ENCODE data around the gene ITPR3.

The ITPR3 gene

GRCh38 chr6:33670971-33671743, 50.0 kb downstream of the ITPR3 start:
- DNase-seq = no peak

GRCh38 chr6:33671744-33672072, 50.6 kb downstream of the ITPR3 start:
- no peak for DNase-seq

DNA sequence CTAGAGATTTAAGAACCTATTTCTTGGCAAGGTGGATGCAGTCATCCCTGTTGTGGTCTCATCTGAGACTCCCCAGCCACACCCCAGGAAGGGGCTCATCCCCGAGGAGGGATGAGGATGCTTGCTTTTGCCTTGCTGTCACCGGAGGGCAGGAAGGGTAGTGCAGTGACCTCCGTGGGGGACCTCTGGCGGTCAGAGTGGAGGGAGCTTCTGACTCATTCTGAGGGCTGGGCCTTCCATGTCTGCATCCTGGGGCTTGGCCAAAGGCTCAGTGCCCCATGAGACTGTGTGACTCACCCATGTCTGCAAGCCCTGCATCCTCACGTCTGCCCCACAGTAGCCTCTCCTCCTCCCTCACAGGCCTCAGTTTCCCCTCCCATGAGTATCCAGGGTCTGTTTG, 51.7 kb downstream of the ITPR3 start:
- peak; percentile 69 to 82 (median 76) for DNase-seq

GRCh38 chr6:33673851-33674250, 52.7 kb downstream of the ITPR3 start:
- no peak for DNase-seq

DNA sequence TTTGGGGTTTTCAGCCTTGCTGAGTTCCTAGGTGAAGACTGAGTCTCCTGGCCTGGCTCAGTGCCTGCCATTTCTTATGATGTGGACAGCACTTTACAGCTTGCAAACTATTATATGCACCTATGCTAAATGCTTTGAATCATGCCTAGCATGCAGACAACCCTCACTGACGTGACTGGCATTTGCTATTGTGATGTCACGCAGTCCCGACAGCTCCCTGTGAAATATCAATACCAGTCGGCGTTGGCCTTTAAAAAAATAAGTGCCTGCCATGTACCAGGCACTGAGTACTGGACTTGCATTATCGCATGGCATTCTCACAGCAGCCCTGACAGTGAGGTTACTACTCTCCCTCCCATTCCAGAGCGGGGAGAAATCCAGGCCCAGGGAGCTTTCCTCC, 54.8 kb downstream of the ITPR3 start:
- no peak for DNase-seq

DNA sequence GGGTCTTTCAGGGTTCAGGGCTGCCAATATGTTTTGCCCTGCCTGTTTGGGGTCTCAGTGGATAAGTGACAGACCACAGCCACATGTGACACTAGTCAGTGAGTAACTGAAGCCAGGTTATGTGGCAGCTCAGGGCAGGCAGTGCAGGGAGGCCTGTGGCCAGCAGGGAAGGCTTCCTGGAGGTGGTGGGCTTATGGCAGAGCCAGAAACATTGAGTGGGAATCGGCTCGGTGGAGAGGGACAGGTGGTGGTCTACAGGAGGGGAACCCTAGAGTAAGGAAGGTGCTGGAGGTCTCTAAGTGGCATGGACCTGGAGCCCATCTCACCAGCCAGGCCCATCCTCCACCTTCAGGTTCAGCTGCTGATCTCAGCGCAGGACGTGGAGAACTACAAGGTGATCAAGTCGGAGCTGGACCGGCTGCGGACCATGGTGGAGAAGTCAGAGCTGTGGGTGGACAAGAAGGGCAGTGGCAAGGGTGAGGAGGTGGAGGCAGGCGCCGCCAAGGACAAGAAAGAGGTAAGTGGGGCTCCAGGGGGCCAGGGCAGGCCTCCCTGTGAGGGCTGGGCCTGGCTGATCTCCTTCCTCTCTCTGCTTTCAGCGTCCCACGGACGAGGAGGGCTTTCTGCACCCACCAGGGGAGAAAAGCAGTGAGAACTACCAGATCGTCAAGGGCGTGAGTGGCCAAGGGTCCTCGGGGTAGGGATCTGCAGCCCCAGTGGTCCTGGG, 55.5 kb downstream of the ITPR3 start:
- no peak for DNase-seq

GRCh38 chr6:33677143-33677660, 56.1 kb downstream of the ITPR3 start:
- peak; percentile 5 to 26 (median 11) for DNase-seq

DNA sequence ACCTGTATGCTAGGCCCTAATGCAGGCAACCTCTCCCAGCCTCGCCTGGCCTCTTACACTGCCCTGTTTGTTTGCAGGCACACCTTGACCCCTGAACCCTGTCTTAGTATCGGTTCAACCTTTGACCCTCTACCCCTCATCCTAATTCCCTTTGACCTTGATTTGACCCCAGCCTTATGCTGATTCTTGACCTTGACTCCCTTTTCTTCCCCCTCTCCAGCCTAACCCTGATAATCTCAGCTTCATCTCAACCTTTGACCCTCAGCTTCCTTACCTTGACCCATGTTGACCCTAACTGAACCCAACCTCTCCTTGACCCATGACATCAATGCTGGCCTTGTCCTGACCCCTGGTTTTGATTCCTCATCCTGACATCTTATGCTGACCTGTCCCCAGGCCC, 56.6 kb downstream of the ITPR3 start:
- DNase-seq = no peak

DNA sequence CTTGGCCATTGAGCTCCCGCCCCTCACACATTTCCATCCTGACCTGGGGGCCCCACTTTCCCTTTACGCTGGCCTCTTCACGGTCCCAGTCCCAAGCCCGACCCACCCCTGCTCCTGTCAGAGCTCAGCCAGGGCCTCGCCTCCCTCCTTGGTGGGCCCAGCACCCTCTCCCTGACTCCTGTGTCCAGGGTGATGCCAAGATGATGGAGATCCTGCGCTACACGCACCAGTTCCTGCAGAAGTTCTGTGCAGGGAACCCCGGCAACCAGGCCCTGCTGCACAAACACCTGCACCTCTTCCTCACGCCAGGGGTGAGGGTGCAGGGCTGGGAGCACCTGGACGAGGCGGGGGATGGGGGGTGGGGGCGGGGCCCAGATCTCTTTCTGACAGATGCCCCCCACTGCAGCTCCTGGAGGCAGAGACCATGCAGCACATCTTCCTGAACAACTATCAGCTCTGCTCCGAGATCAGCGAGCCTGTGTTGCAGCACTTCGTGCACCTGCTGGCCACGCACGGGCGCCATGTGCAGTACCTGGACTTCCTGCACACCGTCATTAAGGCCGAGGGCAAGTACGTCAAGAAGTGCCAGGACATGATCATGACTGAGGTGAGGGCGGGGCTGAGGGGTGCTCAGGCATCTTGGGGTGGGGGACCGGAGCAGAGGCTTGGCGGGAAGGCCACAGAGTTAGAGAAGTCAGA, 57.3 kb downstream of the ITPR3 start:
- no peak for DNase-seq

DNA sequence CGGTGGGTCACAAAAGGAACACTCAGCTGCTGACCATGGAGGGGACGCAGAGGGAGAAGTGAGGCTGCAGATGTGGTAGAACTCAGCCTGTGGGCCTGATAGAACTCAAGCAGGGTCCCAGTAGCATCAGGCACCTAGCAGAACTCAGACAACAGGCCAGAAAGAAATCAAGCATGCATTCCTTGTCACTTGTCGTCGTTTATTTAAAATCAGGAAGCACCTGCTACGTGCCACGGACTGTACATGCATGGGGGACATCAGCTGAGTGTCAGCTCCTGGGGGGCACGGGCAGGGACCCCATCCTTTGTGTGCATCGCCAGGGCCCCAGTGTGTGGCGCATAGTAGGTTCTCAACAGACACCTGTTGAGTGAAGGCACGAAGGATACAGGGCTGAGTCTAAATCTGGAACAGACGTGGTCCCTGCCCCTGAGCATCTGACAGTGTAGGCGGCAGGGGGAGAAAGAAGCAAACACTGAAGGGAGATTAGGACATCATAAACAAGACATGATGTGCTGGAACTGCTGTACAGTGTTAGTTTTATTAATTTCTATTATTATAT, 57.9 kb downstream of the ITPR3 start:
- DNase-seq = no peak

DNA sequence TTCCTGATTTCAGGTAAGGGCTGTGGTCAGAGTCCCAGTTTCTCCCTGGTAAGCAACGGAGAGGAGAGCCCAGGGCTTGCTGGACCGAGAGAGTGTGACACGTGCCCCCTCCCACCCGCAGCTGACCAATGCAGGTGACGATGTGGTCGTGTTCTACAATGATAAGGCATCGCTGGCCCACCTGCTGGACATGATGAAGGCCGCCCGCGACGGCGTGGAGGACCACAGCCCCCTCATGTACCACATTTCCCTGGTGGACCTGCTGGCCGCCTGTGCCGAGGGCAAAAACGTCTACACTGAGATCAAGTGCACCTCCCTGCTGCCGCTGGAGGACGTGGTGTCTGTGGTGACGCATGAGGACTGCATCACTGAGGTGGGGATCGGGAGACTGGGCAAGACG, 58.6 kb downstream of the ITPR3 start:
- no peak for DNase-seq

DNA sequence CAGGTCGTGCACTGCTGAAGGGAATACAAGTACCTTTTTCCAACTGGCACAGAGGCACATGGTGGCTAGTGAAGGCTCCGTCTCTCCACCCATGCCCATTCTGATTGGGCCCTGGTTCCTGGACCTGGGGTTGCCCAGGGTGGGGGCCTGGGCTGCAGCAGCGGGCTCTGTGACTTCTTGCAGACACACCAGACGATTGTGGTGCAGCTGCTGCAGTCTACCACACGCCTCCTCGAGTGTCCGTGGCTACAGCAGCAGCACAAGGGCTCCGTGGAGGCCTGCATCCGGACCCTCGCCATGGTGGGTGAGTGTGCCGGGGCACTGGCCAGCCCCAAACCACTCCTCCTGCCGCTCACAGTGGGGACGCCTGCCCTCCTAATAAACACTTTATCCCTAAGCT, 61.2 kb downstream of the ITPR3 start:
- DNase-seq = no peak

GRCh38 chr6:33683051-33683571, 62.0 kb downstream of the ITPR3 start:
- no peak for DNase-seq

- DNase-seq = no peak
These were observed 62.7 kb downstream of the ITPR3 start for GRCh38 chr6:33683576-33684427.

DNA sequence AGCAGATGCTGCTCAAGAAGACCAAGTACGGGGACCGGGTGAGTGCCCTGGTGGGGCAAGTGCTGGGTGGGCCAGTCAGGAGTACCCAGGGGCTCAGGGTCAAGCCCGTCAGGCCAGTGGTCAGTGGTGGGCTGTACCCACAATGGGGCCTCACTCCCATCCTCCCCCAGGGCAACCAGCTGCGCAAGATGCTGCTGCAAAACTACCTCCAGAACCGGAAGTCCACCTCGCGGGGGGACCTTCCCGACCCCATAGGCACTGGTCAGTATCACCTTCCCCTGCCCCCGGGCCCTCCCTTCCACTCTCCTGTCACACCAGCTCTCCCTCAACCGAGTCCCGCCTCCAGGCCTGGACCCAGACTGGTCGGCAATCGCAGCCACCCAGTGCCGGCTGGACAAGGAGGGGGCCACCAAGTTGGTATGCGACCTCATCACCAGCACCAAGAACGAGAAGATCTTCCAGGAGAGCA, 63.3 kb downstream of the ITPR3 start:
- no peak for DNase-seq

GRCh38 chr6:33684983-33685382, 63.9 kb downstream of the ITPR3 start:
- no peak for DNase-seq

DNA sequence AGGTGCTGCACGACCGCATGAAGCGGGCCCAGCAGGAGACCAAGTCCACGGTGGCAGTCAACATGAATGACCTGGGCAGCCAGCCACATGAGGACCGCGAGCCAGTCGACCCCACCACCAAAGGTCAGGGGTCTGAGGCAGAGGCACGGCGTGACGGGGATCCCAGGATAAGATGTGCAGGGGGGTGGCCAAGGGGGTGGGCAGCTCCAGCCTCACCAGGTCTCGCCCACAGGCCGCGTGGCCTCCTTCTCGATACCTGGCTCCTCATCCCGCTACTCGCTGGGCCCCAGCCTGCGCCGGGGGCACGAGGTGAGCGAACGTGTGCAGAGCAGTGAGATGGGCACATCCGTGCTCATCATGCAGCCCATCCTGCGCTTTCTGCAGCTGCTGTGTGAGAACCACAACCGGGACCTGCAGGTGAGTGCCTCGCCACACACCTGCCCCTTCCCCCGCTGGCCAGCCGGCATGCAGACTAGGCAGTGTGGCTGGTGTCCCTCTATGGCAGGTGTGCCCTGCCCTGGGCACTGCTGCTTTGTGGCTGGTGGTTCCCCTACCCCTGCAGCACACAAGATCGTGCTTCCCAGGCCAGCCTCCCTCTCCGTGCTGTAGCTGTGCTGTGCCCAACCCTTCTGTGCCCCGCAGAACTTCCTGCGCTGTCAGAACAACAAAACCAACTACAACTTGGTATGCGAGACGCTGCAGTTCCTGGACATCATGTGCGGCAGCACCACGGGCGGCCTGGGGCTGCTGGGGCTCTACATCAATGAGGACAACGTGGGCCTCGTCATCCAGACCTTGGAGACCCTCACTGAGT, 64.5 kb downstream of the ITPR3 start:
- no peak for DNase-seq

DNA sequence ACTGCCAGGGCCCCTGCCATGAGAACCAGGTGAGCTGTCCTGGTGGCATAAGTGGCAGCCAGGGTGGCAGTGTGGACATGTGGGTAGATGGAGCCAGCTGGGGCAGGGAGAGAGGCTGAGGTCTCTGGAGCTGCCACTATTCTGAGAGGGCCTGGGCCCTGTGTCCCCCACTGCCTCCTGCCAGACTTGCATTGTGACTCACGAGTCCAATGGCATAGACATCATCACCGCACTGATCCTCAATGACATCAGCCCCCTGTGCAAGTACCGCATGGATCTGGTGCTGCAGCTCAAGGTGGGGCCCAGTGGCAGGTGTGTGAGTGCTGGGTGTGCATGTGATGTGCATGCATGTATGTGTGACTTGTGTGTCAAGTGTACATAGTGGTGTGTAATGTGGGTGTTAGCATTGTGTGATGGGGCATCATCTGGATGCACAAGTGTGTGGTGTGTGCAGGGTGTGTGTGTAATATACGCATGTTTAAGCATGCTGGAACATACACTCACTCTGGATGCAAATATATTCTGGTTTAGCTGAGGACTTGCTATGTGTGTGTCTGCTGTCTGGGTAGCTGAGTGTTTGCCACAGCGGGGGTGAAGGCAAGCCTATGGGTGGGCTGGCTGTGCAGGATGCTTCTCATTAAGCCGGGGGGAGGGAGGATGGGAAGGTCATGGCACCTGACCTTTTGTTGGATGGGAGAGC, 65.3 kb downstream of the ITPR3 start:
- no peak for DNase-seq

- DNase-seq = no peak
These were observed 66.2 kb downstream of the ITPR3 start for GRCh38 chr6:33686981-33687975.
